IgD-negative memory B cell (primary cell): ENCODE results near the gene MRPL18. TPM values are rescaled to one million over a fixed set of nuclear protein-coding genes. Genes with fewer than 3 reads are reported as not detected.
"Not testable (repeated sequence)": the region's sequence is repeated elsewhere in the genome, so short reads cannot be mapped to it uniquely, and the experiment has no call there.

Source experiments
- H3K27ac Mint-ChIP-seq, 3 donors: one replicate each; pipeline ENCODE4 v1.8.0; 2020 to 2022; ENCODE audit warnings: mild to moderate bottlenecking in 3 of 3, mixed read lengths in 3 of 3, moderate library complexity in 1 of 3
- H3K27me3 Mint-ChIP-seq: one replicate; pipeline ENCODE4 v1.8.0; 2021; ENCODE audit warnings: mixed read lengths
- H3K36me3 Mint-ChIP-seq: one replicate; pipeline ENCODE4 v1.8.0; 2020; ENCODE audit warnings: mild to moderate bottlenecking, mixed read lengths
- H3K4me1 Mint-ChIP-seq, 3 donors: one replicate each; pipeline ENCODE4 v1.8.0; 2020 to 2022; ENCODE audit warnings: mixed read lengths in 3 of 3, mild to moderate bottlenecking in 1 of 3
- H3K4me3 Mint-ChIP-seq, 4 donors: one replicate each; pipeline ENCODE4 v1.8.0; 2020 to 2022; ENCODE audit warnings: mild to moderate bottlenecking in 4 of 4, mixed read lengths in 4 of 4, moderate library complexity in 3 of 4
- H3K9me3 Mint-ChIP-seq, 3 donors: one replicate each; pipeline ENCODE4 v1.8.0; 2020 to 2021; ENCODE audit warnings: mixed read lengths in 3 of 3, mild to moderate bottlenecking in 1 of 3
- polyA plus RNA-seq: library from polyadenylated mRNA; unstranded; fragments of 300-500 nt; fragmentation: Illumina TruSeq; gene quantifications from one replicate; pipeline ENCODE4 v1.2.3, GENCODE V29; 2021

Gene MRPL18
- polyA plus RNA-seq, 1 donor from 2014 or later: 108 TPM

DNA sequence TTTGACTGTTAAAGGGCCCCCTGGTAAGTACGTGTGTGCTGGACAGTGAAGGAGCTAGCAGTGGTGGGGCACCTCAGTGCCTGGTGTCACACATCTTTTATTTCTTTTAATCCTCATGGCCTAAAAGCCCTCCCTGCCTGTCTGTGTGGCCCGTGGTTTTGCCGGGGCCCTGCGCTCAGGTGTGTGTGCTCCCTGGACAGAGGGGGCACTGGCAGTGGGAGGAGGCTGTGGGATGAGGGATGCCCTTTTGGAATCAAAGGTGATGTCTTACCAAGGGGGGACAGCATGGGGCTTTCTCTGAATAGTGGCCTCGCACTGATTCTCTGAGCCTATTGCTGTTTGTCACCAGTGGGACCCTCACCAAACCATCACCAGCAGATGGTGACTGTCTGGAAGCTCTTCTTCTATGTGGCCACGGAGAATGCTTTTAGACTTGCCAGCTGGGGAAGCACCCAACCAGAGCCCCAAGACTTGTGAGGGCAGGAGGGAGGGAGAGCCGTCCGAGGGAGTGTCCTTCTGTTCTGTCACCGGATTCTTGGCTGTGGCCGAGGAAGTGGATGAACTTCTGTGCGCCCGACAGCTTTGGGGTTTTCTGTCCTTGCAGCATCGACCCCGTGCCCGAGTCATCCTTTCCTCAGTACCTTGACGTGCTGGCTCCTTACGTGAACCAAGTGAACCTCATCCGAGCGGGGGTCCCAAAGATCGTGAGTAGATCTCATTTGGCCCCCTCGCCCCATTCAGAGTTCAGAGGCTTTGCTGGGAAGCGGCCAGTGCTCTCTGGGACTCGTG, 27.9 kb downstream of the MRPL18 start:
- Mint-ChIP-seq H3K36me3 (peaks cover 4% of the 10 kb centered on the region), H3K4me3 (peak overlapping the region in 1 of 4 donors; percentile 26)

DNA sequence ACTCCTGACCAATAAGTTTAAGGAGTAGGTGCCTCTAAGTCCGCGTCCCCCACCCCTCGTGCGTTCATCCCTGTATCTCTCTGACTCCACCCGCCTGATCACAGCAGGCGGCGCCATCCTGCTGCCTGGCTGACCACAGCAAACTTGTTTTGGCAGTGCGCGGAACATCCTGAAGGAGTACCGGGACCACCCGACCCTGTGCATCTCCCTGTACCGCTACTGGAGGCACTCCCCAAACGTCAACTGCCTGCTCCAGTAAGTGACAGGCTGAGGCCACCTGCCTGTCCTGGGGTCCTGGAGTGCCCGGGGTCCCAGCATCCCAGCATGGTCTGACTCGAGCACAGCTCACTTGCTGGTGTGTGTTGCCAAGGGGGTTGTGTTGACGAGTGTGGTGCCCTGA, 28.8 kb downstream of the MRPL18 start:
- peaks cover 0 to 12% (median 5%) of the 10 kb centered on the region in 3 donors for H3K4me1 Mint-ChIP-seq
- peak overlapping the region in 1 of 4 donors; percentile 93 for H3K4me3 Mint-ChIP-seq
- H3K27me3 Mint-ChIP-seq: peaks cover 2% of the 10 kb centered on the region
- no peaks in the 10 kb centered on the region for H3K9me3 Mint-ChIP-seq
- H3K27ac Mint-ChIP-seq: no peak overlapping the region
- peaks cover 6% of the 10 kb centered on the region for H3K36me3 Mint-ChIP-seq

More for the DNA sequence above, 27.9 kb downstream of the MRPL18 start:
- H3K27me3 Mint-ChIP-seq: peaks cover 2% of the 10 kb centered on the region
- H3K9me3 Mint-ChIP-seq: no peaks in the 10 kb centered on the region
- peaks cover 0 to 12% (median 5%) of the 10 kb centered on the region in 3 donors for H3K4me1 Mint-ChIP-seq
- no peak overlapping the region for H3K27ac Mint-ChIP-seq

DNA sequence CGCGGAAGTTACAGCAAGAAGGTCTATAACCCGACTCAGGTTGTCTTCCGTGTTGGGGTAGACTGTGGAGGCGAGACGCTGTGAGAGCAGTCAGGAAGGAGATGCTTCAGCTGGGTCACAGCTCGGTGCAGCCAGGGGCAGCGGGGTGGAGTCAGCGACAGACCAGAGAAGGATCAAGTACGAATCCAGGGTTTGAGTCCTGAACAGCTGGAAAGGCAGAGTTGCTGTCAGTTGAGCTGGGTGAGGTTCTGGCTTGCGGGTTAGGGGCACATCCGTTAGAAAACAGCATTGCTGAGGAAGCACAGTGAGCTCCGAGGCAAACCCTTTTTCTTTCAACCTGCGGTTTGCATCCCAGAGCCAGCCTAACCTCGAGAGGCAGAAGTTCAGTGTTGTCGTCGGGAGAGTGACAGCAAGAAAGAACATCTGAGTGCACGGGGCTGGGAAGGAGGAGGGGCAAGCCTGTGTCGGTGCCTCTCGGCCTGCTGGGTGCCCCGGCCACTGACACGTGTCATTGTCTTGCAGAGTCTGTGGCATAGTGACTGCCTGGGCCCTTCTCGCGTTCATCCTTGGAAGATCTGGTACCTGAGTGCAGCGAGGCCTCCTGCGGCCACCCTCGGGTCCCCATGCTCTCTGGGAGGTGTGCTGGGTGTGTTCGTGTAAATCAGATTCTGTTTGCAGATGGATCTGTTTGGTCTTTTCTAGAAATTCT, 29.8 kb downstream of the MRPL18 start:
- H3K27ac Mint-ChIP-seq: peak overlapping the region in 1 of 3 donors; percentile 51
- peaks cover 7% of the 10 kb centered on the region for H3K36me3 Mint-ChIP-seq
- no peaks in the 10 kb centered on the region for H3K9me3 Mint-ChIP-seq
- H3K4me3 Mint-ChIP-seq: peak overlapping the region in 3 of 4 donors; percentile 73 to 93 (median 92)
- H3K4me1 Mint-ChIP-seq: peaks cover 0 to 12% (median 5%) of the 10 kb centered on the region in 3 donors
- peaks cover 2% of the 10 kb centered on the region for H3K27me3 Mint-ChIP-seq

DNA sequence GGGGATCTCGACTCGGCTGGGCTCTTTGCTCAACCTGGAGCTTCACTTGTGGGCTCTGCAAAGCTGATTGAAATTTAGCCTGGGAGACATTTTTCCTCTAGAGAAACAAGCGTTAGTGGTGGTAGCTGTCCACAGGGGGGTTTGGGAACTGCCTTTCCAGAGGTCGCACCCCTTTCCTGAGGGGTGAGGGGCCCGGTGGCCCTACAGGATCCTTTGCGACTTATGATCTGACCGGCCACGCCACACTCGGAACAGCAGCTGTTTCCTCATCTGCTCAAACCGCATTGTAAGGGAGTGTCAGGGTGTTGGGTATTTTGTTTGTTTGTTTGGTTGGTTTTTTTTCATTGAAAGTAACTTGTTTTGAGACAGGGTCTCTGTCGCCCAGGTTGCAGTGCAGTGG, 30.9 kb downstream of the MRPL18 start:
- H3K27ac Mint-ChIP-seq: no peak overlapping the region
- no peaks in the 10 kb centered on the region for H3K9me3 Mint-ChIP-seq
- peaks cover 5% of the 10 kb centered on the region for H3K36me3 Mint-ChIP-seq
- H3K4me3 Mint-ChIP-seq: peak overlapping the region in 2 of 4 donors; percentile 54 to 81
- H3K27me3 Mint-ChIP-seq: peaks cover 2% of the 10 kb centered on the region
- peaks cover 0 to 12% (median 6%) of the 10 kb centered on the region in 3 donors for H3K4me1 Mint-ChIP-seq

DNA sequence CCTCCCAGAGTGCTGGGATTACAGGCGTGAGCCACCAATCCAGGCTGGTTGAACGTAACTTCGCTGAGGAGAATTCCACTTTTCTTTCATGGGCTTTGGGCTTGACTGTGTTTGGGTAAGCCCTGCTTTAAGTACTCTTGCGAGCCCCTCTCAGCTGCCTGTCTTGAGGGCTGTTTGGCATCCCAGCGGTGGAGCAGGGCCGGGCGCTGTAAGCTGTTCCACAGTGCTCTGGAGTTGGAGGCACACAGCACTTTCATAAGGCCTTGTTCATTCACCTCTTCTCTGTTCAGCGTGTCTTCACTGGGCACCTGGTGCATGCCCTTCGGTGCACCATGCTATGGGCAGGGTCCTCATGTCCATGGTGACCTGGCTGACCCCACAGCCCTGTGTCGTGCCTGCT, 31.5 kb downstream of the MRPL18 start:
- Mint-ChIP-seq H3K9me3 (no peaks in the 10 kb centered on the region), H3K36me3 (peaks cover 5% of the 10 kb centered on the region), H3K4me1 (peaks cover 0 to 12% (median 6%) of the 10 kb centered on the region in 3 donors), H3K4me3 (no peak overlapping the region), H3K27me3 (peaks cover 2% of the 10 kb centered on the region), H3K27ac (no peak overlapping the region)

DNA sequence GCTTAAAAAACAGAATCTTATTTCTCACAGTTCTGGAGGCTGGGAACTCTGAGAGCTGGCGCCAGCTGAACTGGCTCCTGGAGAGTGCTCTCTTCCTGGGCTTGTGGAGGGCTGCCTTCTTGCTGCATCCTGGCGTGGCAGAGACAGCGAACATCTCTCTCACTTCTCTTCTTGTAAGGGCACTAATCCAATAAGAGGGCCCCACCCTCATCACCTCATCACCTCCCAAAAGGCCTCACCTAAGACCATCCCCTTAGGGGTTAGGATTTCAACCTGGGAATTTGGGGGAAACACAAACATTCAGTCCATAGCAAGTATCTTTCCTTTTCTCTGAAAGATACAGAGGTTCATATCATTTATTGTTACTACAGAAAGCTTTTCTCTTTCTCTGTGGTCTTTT, 33.7 kb downstream of the MRPL18 start:
- H3K27ac Mint-ChIP-seq: no peak overlapping the region
- H3K4me1 Mint-ChIP-seq: peaks cover 0 to 12% (median 6%) of the 10 kb centered on the region in 3 donors
- H3K4me3 Mint-ChIP-seq: no peak overlapping the region
- H3K36me3 Mint-ChIP-seq: peaks cover 5% of the 10 kb centered on the region
- peaks cover 2% of the 10 kb centered on the region for H3K27me3 Mint-ChIP-seq
- no peaks in the 10 kb centered on the region for H3K9me3 Mint-ChIP-seq

DNA sequence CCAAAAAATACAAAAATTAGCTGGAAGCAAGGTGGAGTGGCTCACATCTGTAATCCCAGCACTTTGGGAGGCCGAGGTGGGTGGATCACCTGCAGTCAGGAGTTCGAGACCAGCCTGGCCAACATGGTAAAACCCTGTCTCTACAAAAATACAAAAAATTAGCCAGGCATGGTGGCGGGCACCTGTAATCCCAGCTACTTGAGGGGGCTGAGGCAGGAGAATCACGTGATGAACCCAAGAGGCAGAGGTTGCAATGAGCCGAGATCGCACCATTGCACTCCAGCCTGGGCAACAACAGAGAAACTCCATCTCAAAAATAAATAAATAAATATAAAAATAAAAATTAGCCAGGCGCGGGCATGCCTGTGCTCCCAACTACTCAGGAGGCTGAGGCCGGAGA, 34.4 kb downstream of the MRPL18 start:
- not testable (repeated sequence) for H3K27ac Mint-ChIP-seq, H3K36me3 Mint-ChIP-seq, H3K9me3 Mint-ChIP-seq, H3K4me3 Mint-ChIP-seq, H3K27me3 Mint-ChIP-seq
- H3K4me1 Mint-ChIP-seq: peaks cover 0 to 13% (median 11%) of the 10 kb centered on the region in 3 donors

DNA sequence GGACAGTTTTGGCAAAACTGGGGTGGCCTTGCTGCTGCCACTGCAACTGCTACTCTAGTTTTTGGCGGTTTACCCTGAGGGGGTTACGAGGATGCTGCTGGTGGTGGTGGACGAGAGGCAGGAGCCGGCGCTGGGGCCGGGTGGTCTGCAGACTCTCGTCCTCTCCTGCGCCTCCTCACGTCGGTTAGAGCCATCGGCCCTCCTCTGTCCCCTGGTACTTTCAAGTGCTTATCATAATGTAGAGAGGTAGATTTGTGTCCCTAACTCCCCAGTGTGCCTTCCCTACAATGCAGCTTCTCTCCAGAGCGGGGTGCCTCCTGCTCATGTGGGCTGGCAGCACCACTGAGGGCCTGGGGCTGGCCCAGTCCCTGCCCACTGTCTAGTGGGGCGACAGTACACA, 35.7 kb downstream of the MRPL18 start:
- Mint-ChIP-seq H3K36me3 (peaks cover 5% of the 10 kb centered on the region), H3K9me3 (no peaks in the 10 kb centered on the region), H3K4me1 (peaks cover 0 to 10% (median 10%) of the 10 kb centered on the region in 3 donors), H3K27ac (peak overlapping the region in 1 of 3 donors; percentile 82), H3K27me3 (peaks cover 5% of the 10 kb centered on the region), H3K4me3 (no peak overlapping the region)

DNA sequence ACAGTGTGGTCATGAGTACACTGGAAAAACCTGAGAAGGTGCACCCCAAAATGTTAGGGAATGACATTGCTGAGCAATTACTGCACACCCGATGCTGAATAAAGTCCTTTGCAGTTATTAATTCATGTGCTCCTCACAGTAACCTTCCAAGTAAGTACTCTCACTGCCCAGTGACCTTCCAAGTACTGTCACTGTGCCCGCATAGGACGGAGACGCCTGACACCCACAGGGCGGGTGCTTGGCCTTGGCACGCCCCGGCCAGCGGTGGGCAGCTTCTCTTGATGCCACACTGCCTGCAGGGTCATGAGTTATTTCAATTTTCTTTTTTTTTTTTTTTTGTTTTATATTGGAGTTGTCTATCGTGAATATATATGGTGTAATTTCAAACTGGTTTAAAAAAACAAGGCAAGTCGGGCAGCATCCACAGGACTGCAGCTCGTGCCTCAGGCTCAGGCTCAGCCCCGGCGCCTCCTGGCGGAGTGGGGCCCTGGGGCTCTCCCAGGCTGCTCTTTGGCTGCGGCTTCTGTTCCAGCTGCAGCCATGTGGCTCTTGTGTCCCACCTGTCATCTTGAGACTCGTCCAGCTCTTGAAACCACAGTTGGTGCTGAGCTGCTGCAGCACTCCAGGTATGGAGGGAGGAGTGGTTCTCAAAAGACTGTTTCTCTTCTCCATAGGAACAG, 36.8 kb downstream of the MRPL18 start:
- H3K27me3 Mint-ChIP-seq: peaks cover 4% of the 10 kb centered on the region
- H3K4me1 Mint-ChIP-seq: peaks cover 0 to 10% (median 10%) of the 10 kb centered on the region in 3 donors
- no peaks in the 10 kb centered on the region for H3K9me3 Mint-ChIP-seq
- no peak overlapping the region for H3K27ac Mint-ChIP-seq
- no peak overlapping the region for H3K4me3 Mint-ChIP-seq
- peaks cover 5% of the 10 kb centered on the region for H3K36me3 Mint-ChIP-seq

DNA sequence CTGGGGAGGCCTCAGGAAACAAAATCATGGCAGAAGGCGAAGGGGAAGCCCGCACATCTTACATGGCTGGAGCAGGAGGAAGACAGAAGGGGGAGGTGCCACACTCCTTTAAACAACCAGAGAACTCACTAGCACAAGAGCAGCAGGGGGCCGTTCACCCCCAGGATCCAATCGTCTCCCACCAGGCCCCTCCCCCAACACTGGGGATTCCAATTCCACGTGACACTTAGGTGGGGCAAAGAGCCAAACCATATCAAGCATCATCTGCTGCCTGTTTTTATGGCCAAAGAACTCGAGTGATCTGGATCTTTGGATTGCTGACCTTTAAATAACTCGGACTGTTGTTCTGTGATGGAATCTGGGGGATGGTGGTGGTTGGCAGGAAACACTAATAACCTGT, 37.8 kb downstream of the MRPL18 start:
- Mint-ChIP-seq H3K27ac (no peak overlapping the region), H3K9me3 (no peaks in the 10 kb centered on the region), H3K4me1 (peaks cover 0 to 10% (median 9%) of the 10 kb centered on the region in 3 donors), H3K4me3 (no peak overlapping the region), H3K36me3 (peaks cover 3% of the 10 kb centered on the region), H3K27me3 (peaks cover 5% of the 10 kb centered on the region)

DNA sequence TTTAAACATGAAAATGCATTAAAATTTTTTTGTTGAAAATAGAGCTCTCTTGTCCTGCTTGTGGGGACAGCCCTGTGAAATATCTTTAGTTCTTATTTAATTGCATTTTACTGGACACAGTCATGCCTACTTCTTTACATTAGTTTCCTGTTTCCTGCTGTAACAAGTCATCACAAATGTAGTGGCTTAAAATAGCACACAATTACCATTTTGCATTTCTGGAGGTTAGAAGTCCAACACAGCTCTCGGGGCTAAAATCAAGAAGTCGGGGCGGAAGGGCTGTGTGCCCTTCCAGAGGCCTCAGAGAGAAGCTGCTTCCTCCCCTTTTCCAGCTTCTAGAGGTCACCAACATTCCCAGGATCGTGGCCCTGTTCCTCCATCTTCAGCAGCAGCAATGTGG, 39.3 kb downstream of the MRPL18 start:
- H3K27me3 Mint-ChIP-seq: peaks cover 5% of the 10 kb centered on the region
- H3K9me3 Mint-ChIP-seq: no peaks in the 10 kb centered on the region
- no peak overlapping the region for H3K27ac Mint-ChIP-seq
- peak overlapping the region in 2 of 4 donors; percentile 15 to 81 for H3K4me3 Mint-ChIP-seq
- peaks cover 0 to 10% (median 9%) of the 10 kb centered on the region in 3 donors for H3K4me1 Mint-ChIP-seq
- no peaks in the 10 kb centered on the region for H3K36me3 Mint-ChIP-seq

DNA sequence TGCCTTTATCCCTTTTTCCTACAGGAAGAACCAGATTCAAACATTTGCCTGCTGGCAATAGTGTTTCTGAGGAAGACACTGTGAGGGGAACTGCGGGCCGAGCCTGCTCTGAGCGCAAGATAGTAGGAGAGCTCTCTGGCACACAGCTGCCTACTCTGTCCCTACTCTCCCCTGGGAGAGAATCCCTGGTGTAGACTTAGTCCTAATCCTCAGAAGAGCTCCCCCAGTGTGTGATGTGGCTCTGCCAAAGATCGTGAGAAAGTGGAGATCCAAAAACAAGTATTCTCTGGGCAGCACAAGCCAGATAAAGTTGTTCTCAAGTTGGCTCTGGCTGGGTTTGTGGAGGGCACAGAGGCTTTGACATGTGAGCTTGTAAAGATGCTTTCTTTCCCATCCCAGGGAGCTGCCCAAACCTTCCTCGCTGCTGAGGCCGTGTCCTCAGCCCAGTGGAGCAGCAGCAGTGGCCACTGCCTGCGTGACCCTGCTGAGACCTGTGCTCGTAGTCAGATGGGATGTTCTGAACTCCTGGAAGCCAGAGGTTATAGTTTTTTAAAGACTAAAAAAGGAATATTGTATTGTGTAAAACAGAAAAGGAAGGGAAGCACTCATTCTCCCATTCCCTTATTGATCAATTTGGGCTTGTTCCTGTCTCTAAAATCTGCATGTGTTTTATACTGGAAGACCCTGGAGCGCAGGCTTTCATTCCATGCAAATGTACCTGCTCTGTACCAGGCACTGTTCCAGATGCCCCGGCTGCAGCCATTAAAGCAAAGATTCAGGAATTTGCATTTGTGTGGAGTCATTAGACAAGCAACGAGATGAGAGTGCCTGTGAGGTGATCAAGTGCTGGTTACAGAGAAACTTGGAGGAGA, 40.5 kb downstream of the MRPL18 start:
- Mint-ChIP-seq H3K4me3 (no peak overlapping the region), H3K9me3 (no peaks in the 10 kb centered on the region), H3K4me1 (peaks cover 0 to 10% (median 7%) of the 10 kb centered on the region in 3 donors), H3K27ac (no peak overlapping the region), H3K27me3 (peaks cover 5% of the 10 kb centered on the region), H3K36me3 (no peaks in the 10 kb centered on the region)

DNA sequence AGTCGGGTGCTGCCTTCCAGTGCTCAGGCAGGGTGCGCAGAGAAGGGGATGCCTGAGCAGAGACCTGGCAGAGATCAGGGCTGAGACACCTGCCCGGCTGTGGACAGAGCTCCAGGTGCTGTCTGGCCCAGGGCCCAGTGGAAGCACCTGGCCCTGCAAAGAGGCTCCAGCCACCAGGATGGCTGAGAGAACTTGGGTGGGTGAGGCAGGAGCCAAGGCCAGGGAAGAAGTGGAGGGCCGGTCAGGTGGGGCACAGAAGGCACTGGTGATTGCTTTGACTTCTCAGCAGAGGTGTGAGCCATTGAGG, 41.1 kb downstream of the MRPL18 start:
- peaks cover 2% of the 10 kb centered on the region for H3K36me3 Mint-ChIP-seq
- no peaks in the 10 kb centered on the region for H3K9me3 Mint-ChIP-seq
- no peak overlapping the region for H3K27ac Mint-ChIP-seq
- peaks cover 0 to 10% (median 7%) of the 10 kb centered on the region in 3 donors for H3K4me1 Mint-ChIP-seq
- no peak overlapping the region for H3K4me3 Mint-ChIP-seq
- H3K27me3 Mint-ChIP-seq: peaks cover 6% of the 10 kb centered on the region

DNA sequence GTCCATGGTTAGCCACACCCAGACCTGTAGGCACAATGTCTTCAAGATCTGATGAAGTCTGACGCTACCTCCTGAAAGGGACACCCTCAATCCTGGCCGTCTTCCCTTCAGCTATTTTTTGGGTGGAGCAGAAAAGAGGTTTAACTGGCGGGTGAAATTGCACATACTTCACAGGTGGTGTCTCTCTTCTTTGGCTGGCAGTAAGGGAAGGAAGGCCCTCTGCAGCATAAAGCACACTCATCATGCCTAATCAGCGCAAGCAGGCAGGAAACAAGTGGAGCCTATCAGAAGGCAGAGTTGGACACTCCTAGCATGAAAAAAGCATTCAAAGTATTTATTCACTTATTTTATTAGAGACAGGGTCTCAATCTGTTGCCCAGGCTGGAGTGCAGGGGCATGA, 42.7 kb downstream of the MRPL18 start:
- Mint-ChIP-seq H3K4me3 (no peak overlapping the region), H3K4me1 (peaks cover 0 to 10% (median 7%) of the 10 kb centered on the region in 3 donors), H3K27ac (peak overlapping the region in 1 of 3 donors; percentile 19)

More for the DNA sequence above, 42.7 kb downstream of the MRPL18 start:
- H3K36me3 Mint-ChIP-seq: peaks cover 2% of the 10 kb centered on the region
- H3K27me3 Mint-ChIP-seq: peaks cover 7% of the 10 kb centered on the region
- H3K9me3 Mint-ChIP-seq: no peaks in the 10 kb centered on the region
